ENCODE data around the gene GRID1. TPM values are rescaled to one million over a fixed set of nuclear protein-coding genes. Genes with fewer than 3 reads are reported as not detected.

The GRID1 gene
- polyA plus RNA-seq, 5 donors, result 0.54 to 1.5 (median 1.1) TPM

- DNase-seq, result no peak
Measured at GRCh38 chr10:86230557-86231180, 135.9 kb downstream of the GRID1 start.

- DNase-seq, result no peak
Measured at GRCh38 chr10:86229811-86230556, 136.6 kb downstream of the GRID1 start.

- no peak for DNase-seq
Measured at GRCh38 chr10:86229376-86229775, 137.2 kb downstream of the GRID1 start.

GRCh38 chr10:86227501-86228258, 138.9 kb downstream of the GRID1 start:
- no peak for DNase-seq

DNA sequence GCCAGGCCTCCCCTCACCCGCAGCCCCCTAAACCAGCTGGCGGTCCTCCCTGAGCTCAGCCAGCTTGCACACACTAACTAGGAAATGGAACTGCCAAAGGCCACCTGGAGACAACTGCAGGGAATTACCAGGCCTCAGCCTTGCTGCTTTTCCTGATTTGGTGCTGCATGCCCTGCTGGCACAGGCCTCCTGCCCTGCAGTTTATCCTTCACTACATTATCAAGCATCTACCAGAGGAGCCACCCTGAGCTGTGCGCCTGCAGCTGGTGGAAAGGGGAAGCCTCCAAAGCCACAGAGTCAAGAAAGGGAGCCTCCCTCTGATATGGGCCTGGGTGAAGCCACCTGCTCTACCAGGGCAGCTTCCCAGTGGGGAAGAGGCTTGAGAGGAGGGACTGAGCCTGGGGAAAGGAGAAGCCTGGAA, 139.8 kb downstream of the GRID1 start:
- DNase-seq, result no peak

DNA sequence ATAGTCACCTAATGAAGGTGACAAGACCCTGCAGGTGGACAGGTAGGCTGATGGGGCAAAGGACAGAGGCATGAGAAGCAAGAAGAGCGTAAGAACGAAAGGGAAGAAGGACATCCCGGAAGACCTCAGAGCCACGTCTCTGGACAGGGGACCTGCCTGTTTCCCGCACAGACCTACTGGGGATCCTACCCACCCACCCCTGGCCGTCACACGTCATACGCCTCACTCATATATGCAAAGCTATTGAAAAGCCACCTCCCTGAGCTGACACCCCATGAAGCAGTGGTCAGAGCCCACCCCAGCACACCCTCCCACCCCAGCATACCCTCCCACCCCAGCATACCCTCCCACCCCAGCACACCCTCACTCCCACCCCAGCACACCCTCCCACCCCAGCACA, 140.6 kb downstream of the GRID1 start:
- no peak for DNase-seq

GRCh38 chr10:86225103-86225782, 141.4 kb downstream of the GRID1 start:
- no peak for DNase-seq

- DNase-seq, result no peak
Measured at GRCh38 chr10:86224354-86225102, 142.1 kb downstream of the GRID1 start.

DNA sequence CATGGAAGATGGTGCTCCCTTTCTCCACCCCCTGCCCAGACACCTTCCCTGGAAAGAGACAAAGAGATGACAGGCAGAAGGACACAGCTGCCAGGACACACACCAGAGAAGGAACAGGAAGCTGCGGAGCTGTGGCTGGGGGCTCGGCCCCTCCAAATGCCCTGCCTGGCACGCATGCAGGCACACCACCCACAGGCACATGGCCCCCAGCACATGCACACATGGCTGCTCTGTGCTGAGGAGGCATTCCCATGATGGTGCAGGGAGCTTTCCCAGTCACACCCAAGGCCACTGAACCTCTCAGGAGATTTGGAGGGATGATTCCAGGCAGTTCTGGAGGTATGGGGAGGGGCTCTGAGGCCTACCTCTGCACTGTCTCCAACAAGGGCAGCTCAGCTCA, 143.3 kb downstream of the GRID1 start:
- DNase-seq, result no peak

- no peak for DNase-seq
Measured at GRCh38 chr10:86222687-86223086, 143.9 kb downstream of the GRID1 start.

DNA sequence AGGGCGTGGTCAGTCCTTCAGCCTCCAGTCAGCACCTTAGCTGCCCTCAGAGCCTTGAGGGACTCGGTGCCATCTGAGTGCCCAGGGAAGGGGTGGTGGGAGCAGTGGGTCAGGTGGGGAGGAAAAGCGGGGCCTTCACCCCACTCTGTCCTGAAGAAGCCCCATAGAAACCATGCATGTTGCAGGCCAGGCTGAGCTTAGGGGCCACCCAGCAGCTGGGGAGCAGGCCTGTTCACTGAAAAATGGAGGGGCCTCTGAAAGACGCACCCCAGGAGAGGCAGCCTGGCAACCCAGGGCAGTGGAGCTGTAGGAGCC, 144.3 kb downstream of the GRID1 start:
- no peak for DNase-seq

- DNase-seq, result no peak
Measured at GRCh38 chr10:86221442-86222335, 144.9 kb downstream of the GRID1 start.

DNA sequence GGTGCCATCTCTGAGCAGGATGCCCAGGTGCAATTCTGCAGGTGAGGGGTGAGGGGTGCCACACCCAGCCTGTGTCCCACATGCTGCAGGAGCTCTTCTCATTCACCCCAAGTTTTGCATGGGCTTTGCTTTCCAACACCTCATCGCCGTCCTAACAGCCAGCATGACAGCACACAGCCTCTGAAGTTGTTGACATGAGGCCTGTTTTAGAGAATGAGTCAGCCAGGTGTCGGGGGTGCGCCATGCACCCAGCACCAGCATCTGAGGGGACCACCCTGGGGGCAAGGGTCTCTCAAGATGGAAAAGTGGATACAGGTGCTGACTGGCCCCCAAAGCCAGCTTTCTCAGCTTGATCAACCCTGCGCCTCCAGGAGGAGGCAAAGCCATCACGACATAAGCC, 146.0 kb downstream of the GRID1 start:
- no peak for DNase-seq

DNA sequence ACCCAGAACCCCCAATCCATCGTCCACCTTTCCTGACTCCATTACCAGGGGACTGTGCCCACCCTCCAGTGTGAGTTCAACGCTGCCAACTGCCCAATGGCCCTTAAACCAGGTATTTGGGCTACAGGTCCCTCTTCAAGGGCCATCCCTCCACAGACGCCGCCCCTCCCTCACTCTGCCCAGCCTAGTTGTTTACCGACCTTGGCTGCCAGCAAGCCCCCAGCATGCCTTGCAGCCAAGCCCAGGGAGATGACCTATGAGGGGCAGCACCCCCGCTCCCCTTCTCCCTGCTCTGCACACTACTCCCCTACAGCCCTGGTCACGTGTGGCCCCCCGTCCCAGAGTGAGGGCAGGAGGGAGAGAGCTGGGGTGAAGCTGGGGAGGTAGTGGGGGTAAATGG, 147.3 kb downstream of the GRID1 start:
- no peak for DNase-seq

GRCh38 chr10:86218842-86219241, 147.8 kb downstream of the GRID1 start:
- DNase-seq, result no peak

DNA sequence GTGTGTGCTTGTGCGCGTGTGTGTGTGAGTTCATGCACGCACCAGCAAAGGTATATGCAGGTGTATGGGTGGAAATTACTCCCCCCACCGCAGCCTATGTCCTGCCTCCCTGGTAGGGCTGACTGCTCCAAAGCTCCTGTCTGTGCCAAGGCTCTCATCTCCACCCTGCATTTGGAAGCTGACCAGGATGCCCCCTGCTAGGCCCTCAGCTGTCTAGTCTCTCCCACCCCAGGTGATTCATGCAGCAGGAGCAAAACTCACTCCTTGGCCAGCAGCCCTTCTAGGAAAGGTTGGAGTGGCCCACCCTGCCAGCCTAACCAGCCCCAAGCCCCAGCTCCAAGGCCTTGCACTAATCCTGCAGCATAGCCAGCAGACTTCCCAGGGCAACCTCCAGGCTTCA, 148.4 kb downstream of the GRID1 start:
- no peak for DNase-seq

DNA sequence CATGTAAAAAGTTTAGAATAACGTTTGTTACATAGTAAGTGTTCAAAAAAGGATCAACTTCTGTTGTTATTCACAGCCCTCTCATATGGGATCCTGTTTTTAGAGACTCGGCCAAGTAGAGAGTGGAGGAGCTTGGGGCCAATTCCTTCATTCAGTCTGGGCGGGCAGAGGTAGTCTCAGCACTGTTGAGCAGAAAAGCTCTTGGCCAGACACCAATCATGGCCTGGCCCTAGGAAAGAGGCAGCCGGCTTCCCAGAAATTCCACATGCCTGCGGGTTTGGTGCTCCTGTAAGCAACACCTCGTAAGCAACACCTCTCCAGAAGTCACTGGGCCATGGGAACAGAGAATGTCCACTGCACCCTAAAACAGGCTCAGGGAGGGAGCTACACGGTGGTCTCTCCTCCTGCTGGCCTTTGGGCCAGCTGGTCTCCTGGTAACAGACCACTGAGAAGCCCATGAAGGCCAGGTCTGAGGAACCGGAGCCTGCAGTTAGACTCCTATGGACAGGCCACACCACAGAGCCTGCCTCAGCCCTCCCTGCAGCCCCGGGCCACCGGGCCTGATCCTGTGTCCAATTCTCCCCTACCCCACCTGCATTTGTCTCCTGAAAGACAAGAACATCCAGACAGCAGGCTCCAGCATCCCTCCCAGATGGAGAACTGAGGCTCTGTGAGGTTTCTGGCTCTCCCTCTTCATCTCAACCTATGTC, 149.1 kb downstream of the GRID1 start:
- no peak for DNase-seq

GRCh38 chr10:86216886-86217285, 149.7 kb downstream of the GRID1 start:
- no peak for DNase-seq

DNA sequence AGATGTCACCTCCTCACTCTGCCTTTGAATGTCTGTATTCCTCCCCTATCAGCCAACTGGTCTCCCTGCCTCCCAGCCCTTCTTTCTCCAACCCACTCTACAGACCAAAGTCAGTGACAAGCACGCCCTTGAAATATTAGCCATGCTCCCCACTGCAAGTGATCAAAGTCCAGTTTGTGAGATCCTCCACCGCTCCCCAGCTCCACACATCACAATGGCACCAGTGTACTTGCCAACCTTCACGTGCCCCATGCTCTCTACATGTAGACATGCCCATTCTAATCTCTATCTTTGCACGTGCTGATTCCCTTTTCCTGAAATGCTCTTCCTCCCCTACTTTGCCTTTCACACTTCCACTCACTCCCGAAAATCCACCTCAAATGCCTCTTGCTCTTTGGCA, 150.9 kb downstream of the GRID1 start:
- DNase-seq, result no peak

- DNase-seq, result no peak
Measured at GRCh38 chr10:86215046-86215445, 151.5 kb downstream of the GRID1 start.

All from right lung (tissue), 5 donors.